PC-3 (cell line): ENCODE data around the gene UBR4.

Experiments
- CTCF ChIP-seq: fragments of 300-600 bp; sonication (generic); conservative IDR thresholded peaks from 2 replicates; pipeline ENCODE4 v1.5.1; 2017; ENCODE audit warnings: antibody characterized with exemption, low read depth, mild to moderate bottlenecking, low read length
- EZH2 ChIP-seq: fragments of 300-600 bp; sonication (generic); IDR thresholded peaks from one replicate; pipeline ENCODE4 v1.6.1; 2017; ENCODE audit warnings: antibody characterized with exemption, mild to moderate bottlenecking, low read length; ENCODE audit not compliant: unreplicated experiment
- EZH2phosphoT487 ChIP-seq: fragments of 300-600 bp; sonication (generic); IDR thresholded peaks from 2 replicates; pipeline ENCODE4 v1.6.1; 2018; ENCODE audit warnings: mild to moderate bottlenecking, antibody characterized with exemption, low read length, borderline replicate concordance

- TF ChIP-seq CTCF (no peak), EZH2phosphoT487 (no peak), EZH2 (no peak)
Observed at GRCh38 chr1:19034721-19035120, 175.3 kb downstream of the UBR4 start.
